AG10803 (cell line): ENCODE data around the gene FGB.
"Not testable (repeated sequence)": the region's sequence is repeated elsewhere in the genome, so short reads cannot be mapped to it uniquely, and the experiment has no call there.

ENCODE experiments used
- DNase-seq: peaks from one replicate; pipeline ENCODE4 v3.0.0; 2010; ENCODE audit warnings: low read depth
- H3K4me3 ChIP-seq: 2 replicates; pipeline ENCODE4 v1.5.1; 2011; ENCODE audit warnings: mild to moderate bottlenecking, low read length, control low read depth
- CTCF ChIP-seq: conservative IDR thresholded peaks from 2 replicates; pipeline ENCODE4 v1.5.1; 2011; ENCODE audit warnings: mild to moderate bottlenecking, low read length, control low read depth, inconsistent platforms

The FGB gene

GRCh38 chr4:154586296-154587033, 23.7 kb downstream of the FGB start:
- TF ChIP-seq CTCF = no peak
- H3K4me3 ChIP-seq = no peak overlapping the region
- DNase-seq = no peak

- no peak overlapping the region for H3K4me3 ChIP-seq
- no peak for TF ChIP-seq CTCF
- no peak for DNase-seq
Observed at GRCh38 chr4:154588198-154588597, 25.4 kb downstream of the FGB start.

DNA sequence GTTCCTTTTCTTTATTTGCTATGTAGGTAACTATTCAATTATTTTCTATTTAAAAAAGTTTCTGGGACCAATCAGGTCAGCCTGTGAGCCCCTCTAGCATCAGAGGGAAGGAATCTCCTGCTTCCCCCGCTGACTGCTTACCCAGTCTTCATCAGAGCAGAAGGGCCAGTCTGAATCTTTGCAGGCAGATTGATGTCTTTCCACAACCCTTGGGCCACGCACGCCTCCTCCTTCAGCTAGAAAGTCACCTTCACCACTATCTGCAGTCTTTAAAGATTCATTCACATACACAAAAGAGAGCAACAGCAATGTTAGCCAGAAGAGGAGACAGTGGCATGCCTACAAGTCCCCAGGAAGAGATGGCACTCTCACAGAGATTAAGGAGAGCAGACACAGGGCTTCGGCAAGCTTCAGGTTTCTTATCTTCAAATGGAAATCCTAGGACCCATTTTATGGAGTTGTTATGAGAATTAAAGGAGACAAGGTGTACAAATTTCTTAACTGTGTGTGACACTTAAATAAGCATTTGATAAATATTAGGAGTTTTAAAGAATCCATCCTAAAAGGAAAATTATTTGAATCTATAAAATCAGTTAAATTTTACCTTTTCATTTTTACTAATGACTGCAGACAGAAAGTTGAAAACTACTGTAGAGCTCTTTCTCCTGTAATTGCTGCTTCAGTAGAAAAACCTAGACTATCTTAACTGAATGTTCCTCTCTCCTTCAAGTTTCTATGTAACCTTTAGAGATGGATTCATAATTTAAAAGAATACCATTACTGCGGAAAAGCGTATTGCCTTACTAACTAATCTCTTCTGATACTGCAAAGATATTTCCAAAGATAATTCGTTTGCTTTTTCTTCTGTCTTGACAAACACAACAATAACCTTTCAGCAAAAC, 26.7 kb downstream of the FGB start:
- H3K4me3 ChIP-seq = no peak overlapping the region
- DNase-seq = no peak
- no peak for TF ChIP-seq CTCF

DNA sequence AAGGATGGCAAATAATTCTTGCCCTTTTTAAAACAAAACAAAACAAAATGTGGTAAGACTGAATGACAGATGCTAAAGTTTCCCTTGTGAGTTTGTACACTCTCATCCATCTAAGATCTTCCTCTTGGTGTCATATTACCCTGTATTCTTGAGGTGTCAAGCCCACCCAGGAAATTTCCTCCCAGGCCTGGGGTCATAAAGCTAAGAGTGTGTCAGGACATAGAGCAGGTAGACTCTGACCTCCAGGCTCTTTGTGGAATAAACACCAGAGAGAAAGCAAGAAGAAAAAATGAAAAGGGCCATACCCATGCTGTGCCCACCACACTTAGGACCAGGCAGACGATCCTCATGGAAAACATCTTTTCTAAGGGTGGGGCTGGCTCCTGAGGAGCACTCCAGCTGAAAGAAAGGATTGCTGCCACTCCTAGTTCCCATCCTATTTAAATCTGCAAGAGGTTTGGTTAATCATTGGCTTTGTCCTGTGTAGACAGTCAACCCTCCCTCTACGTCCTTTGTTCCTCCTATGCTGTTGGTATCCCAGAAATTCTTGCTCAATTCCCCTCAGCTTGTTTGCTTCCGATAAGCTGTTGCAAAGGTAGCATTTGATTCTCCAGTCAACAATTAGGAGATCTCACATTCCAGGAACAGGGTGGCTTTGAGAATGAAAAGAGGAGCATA, 27.7 kb downstream of the FGB start, which contains the start of gene FGA:
Gene FGA (minus strand): TSS at position 414 of the 678 bp plus-strand sequence. CDS start 55 bp downstream, at position 359.
- no peak for TF ChIP-seq CTCF
- no peak for DNase-seq

GRCh38 chr4:154591890-154592289, 29.1 kb downstream of the FGB start:
- no peak for TF ChIP-seq CTCF
- no peak overlapping the region for H3K4me3 ChIP-seq
- DNase-seq = no peak

More for the DNA sequence above, 27.7 kb downstream of the FGB start, which contains the start of gene FGA:
- no peak within 1 kb of the TSS for H3K4me3 ChIP-seq

GRCh38 chr4:154593868-154594267, 31.1 kb downstream of the FGB start:
- no peak overlapping the region for H3K4me3 ChIP-seq
- DNase-seq = no peak
- TF ChIP-seq CTCF = no peak

DNA sequence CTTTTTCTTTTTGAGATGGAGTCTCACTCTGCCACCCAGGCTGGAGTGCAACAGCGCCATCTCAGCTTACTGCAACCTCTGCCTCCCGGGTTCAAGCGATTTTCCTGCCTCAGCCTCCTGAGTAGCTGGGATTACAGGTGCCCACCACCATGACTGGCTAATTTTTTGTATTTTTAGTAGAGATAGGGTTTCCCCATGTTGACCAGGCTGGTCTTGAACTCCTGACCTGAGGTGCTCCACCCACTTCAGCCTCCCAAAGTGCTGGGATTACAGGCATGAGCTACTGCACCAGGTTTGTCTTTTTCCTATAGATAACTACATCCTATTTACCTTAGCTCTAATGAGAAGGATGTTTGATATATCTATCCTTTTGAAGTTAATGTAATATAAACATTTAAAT, 31.5 kb downstream of the FGB start:
- not testable (repeated sequence) for H3K4me3 ChIP-seq, DNase-seq
